ENCODE results near the gene DNMBP. TPM values are rescaled to one million over a fixed set of nuclear protein-coding genes. Genes with fewer than 3 reads are reported as not detected.

The DNMBP gene
- total and polyA plus RNA-seq, 2 donors (not counting 3 experiments of a cell fraction or from before 2014, with no cell fraction given) = 32.0 to 53.4 TPM

DNA sequence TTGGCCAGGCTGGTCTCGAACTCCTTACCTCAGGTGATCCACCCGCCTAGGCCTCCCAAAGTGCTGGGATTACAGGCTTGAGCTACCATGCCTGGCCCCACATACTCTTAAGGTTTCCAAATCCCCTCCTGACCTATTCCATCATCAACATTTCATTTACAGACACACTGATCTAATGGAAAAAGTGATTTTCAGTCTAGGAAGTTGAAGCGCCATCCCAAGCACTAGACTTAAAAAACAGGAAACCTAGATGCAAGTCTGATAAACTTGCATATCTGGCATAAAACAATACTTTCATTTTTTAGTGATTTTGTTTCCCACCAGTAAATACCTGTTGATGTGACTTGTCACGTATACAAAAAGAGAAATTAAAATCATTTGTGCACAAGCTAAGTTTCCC is 44.0 kb downstream of the DNMBP start:
- no peaks in the 10 kb centered on the region for H3K9me3 ChIP-seq (replicated peaks; ENCODE audit: control insufficient read depth, insufficient read depth, low read length)
- H3K79me2 ChIP-seq (ENCODE audit: control insufficient read depth, insufficient read depth, low read length) = peaks cover 54% of the 10 kb centered on the region
- ChIA-PET CTCF (interaction anchor here (1.0 to 3.4 kb wide), 18 partner anchors 11 to 119 kb away, joined by 3 to 53 read pairs (median 12); partner anchors contain the start of gene DNMBP), POLR2A (interaction anchor here (0.7 to 2.9 kb wide), 5 partner anchors 11 to 120 kb away, joined by 3 to 19 read pairs (median 3); no protein-coding TSS in a partner anchor)
- H3K27ac ChIP-seq (ENCODE audit: insufficient read depth, low read depth, low read length) = peak overlapping the region; percentile 96
- TF ChIP-seq JUN (IDR thresholded peaks at IDR 0.05; ENCODE audit: borderline replicate concordance, insufficient read depth, insufficient read length, low read depth) (peak; percentile 59), MYC (IDR thresholded peaks at IDR 0.05; ENCODE audit: low read depth, low read length) (no peak)
- peaks cover 11 to 18% of the 10 kb centered on the region in 2 experiments for H3K36me3 ChIP-seq (ENCODE audit: control insufficient read depth in 2 of 2, extremely low read depth in 1 of 2, insufficient read depth in 2 of 2, low read length in 2 of 2)
- H3K4me1 ChIP-seq (ENCODE audit: control insufficient read depth, extremely low read depth, insufficient read depth, low read length) = peaks cover 69% of the 10 kb centered on the region
- H3K9me1 ChIP-seq (replicated peaks; ENCODE audit: control insufficient read depth, extremely low read depth, insufficient read depth, low read length) = no peaks in the 10 kb centered on the region
- intact Hi-C loops (cut with micrococcal nuclease) (loop anchor here (1.0 to 2.0 kb wide), 8 partner anchors 18 to 119 kb away; no protein-coding TSS in a partner anchor), dilution Hi-C loops (cut with MboI; ENCODE audit: extremely low pct_ligation_motif_present, low sequenced_read_pairs) (no loop called here)
- no peak overlapping the region for H2AFZ ChIP-seq (ENCODE audit: low read depth, low read length)
- H3K4me3 ChIP-seq (replicated peaks in 1 of 3; ENCODE audit: insufficient read depth in 1 of 3, low read depth in 1 of 3, low read length in 3 of 3) = peak overlapping the region in 1 of 3 experiments; percentile 6
- FAIRE-seq (peak; percentile 40), DNase-seq (ENCODE audit: low read depth, low spot score) (peak; percentile 93)
- peak overlapping the region; percentile 79 for H3K9ac ChIP-seq (replicated peaks; ENCODE audit: extremely low read depth, insufficient read depth, low read length)
- BruUV-seq (replicated peaks) = no TSS peak
- no peaks in the 10 kb centered on the region for H3K27me3 ChIP-seq (ENCODE audit: control insufficient read depth in 2 of 2, insufficient read depth in 2 of 2, low read length in 2 of 2)
- peak overlapping the region; percentile 69 for H3K4me2 ChIP-seq (ENCODE audit: insufficient read depth, low read length)
- H4K20me1 ChIP-seq (replicated peaks; ENCODE audit: control insufficient read depth, extremely low read depth, insufficient read depth, low read length) = no peaks in the 10 kb centered on the region

DNA sequence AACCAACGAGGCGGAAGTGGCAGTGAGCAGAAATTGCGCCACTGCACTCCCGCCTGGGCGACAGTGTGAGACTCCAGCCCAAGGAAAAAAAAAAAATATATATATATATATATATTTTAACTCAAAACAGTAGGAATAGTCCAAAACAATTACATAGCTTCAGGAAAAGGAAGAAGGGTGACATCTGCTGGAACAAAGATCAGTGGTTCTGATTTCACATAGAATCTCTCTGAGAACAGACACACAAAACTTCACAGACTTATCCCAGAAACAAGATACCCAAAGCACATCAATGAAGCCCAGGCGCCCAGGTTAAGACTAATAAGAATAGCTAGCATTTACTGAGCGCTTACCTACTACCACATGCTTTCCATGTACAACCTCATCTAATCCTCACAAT is 45.0 kb downstream of the DNMBP start:
- FAIRE-seq (no peak), DNase-seq (ENCODE audit: low read depth, low spot score) (peak; percentile 74)
- peak overlapping the region; percentile 96 for H3K27ac ChIP-seq (ENCODE audit: insufficient read depth, low read depth, low read length)
- H3K27me3 ChIP-seq (ENCODE audit: control insufficient read depth in 2 of 2, insufficient read depth in 2 of 2, low read length in 2 of 2) = no peaks in the 10 kb centered on the region
- TF ChIP-seq POLR2AphosphoS5 (IDR thresholded peaks at IDR 0.05; ENCODE audit: insufficient read depth, low read depth, low read length) (no peak), EZH2 (IDR thresholded peaks at IDR 0.05; ENCODE audit: borderline replicate concordance, low read depth, low read length, severe bottlenecking) (no peak), GATA2 (IDR thresholded peaks at IDR 0.05; ENCODE audit: insufficient read depth, insufficient read length, low read depth, low read length) (no peak), POLR2A (IDR thresholded peaks at IDR 0.05; ENCODE audit: low read depth, low read length) (no peak), JUN (IDR thresholded peaks at IDR 0.05; ENCODE audit: borderline replicate concordance, insufficient read depth, insufficient read length, low read depth) (no peak), FOS (IDR thresholded peaks at IDR 0.05; ENCODE audit: borderline replicate concordance, insufficient read depth, low read length) (no peak), MYC (IDR thresholded peaks at IDR 0.05; ENCODE audit: low read depth, low read length) (no peak)
- TF ChIP-seq, protein P1, sequence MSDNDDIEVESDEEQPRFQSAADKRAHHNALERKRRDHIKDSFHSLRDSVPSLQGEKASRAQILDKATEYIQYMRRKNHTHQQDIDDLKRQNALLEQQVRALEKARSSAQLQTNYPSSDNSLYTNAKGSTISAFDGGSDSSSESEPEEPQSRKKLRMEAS (IDR thresholded peaks at IDR 0.05; ENCODE audit: insufficient read depth, insufficient read length) = no peak
- TF ChIP-seq, protein P2, sequence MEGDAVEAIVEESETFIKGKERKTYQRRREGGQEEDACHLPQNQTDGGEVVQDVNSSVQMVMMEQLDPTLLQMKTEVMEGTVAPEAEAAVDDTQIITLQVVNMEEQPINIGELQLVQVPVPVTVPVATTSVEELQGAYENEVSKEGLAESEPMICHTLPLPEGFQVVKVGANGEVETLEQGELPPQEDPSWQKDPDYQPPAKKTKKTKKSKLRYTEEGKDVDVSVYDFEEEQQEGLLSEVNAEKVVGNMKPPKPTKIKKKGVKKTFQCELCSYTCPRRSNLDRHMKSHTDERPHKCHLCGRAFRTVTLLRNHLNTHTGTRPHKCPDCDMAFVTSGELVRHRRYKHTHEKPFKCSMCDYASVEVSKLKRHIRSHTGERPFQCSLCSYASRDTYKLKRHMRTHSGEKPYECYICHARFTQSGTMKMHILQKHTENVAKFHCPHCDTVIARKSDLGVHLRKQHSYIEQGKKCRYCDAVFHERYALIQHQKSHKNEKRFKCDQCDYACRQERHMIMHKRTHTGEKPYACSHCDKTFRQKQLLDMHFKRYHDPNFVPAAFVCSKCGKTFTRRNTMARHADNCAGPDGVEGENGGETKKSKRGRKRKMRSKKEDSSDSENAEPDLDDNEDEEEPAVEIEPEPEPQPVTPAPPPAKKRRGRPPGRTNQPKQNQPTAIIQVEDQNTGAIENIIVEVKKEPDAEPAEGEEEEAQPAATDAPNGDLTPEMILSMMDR (IDR thresholded peaks at IDR 0.05; ENCODE audit: extremely low read depth in 1 of 2, insufficient read depth in 1 of 2, low read depth in 1 of 2, low read length in 2 of 2) = no peak
- intact Hi-C loops (cut with micrococcal nuclease) = loop anchor here (1.0 to 2.0 kb wide), 2 partner anchors 110 to 118 kb away; no protein-coding TSS in a partner anchor
- no peak overlapping the region for H3K4me2 ChIP-seq (ENCODE audit: insufficient read depth, low read length)
- H3K9ac ChIP-seq (replicated peaks; ENCODE audit: extremely low read depth, insufficient read depth, low read length) = peak overlapping the region; percentile 79
- no peak overlapping the region for H3K4me3 ChIP-seq (replicated peaks in 1 of 3; ENCODE audit: insufficient read depth in 1 of 3, low read depth in 1 of 3, low read length in 3 of 3)
- peaks cover 3 to 11% of the 10 kb centered on the region in 2 experiments for H3K36me3 ChIP-seq (ENCODE audit: control insufficient read depth in 2 of 2, extremely low read depth in 1 of 2, insufficient read depth in 2 of 2, low read length in 2 of 2)
- no peaks in the 10 kb centered on the region for H4K20me1 ChIP-seq (replicated peaks; ENCODE audit: control insufficient read depth, extremely low read depth, insufficient read depth, low read length)
- peaks cover 69% of the 10 kb centered on the region for H3K4me1 ChIP-seq (ENCODE audit: control insufficient read depth, extremely low read depth, insufficient read depth, low read length)
- peaks cover 53% of the 10 kb centered on the region for H3K79me2 ChIP-seq (ENCODE audit: control insufficient read depth, insufficient read depth, low read length)
- ChIA-PET CTCF (interaction anchor here (0.7 to 3.4 kb wide), 25 partner anchors 10 to 119 kb away, joined by 3 to 53 read pairs (median 5); partner anchors contain the start of gene DNMBP), POLR2A (interaction anchor here (0.7 to 2.9 kb wide), 4 partner anchors 42 to 119 kb away, joined by 3 to 19 read pairs (median 3); no protein-coding TSS in a partner anchor)
- dilution Hi-C loops (cut with MboI; ENCODE audit: extremely low pct_ligation_motif_present, low sequenced_read_pairs) = no loop called here
- no TSS peak for BruUV-seq (replicated peaks)
- no peaks in the 10 kb centered on the region for H3K9me1 ChIP-seq (replicated peaks; ENCODE audit: control insufficient read depth, extremely low read depth, insufficient read depth, low read length)
- no peaks in the 10 kb centered on the region for H3K9me3 ChIP-seq (replicated peaks; ENCODE audit: control insufficient read depth, insufficient read depth, low read length)
- no peak overlapping the region for H2AFZ ChIP-seq (ENCODE audit: low read depth, low read length)

Measured in endothelial cell of umbilical vein (primary cell).